B cell (primary cell): ENCODE measurements around the gene SORT1.

ENCODE experiments used
- EZH2 ChIP-seq: IDR thresholded peaks from 2 replicates; pipeline ENCODE4 v1.6.1; 2012; ENCODE audit warnings: borderline replicate concordance, low read depth, mild to moderate bottlenecking, moderate library complexity, low read length; ENCODE audit not compliant: insufficient read depth, poor library complexity, severe bottlenecking
- TF ChIP-seq, protein P1 (sequence below): fragments of 200-600 bp; IDR thresholded peaks from one replicate; pipeline ENCODE4 v1.8.0; 2022; ENCODE audit warnings: antibody characterized with exemption, mild to moderate bottlenecking

DNA sequence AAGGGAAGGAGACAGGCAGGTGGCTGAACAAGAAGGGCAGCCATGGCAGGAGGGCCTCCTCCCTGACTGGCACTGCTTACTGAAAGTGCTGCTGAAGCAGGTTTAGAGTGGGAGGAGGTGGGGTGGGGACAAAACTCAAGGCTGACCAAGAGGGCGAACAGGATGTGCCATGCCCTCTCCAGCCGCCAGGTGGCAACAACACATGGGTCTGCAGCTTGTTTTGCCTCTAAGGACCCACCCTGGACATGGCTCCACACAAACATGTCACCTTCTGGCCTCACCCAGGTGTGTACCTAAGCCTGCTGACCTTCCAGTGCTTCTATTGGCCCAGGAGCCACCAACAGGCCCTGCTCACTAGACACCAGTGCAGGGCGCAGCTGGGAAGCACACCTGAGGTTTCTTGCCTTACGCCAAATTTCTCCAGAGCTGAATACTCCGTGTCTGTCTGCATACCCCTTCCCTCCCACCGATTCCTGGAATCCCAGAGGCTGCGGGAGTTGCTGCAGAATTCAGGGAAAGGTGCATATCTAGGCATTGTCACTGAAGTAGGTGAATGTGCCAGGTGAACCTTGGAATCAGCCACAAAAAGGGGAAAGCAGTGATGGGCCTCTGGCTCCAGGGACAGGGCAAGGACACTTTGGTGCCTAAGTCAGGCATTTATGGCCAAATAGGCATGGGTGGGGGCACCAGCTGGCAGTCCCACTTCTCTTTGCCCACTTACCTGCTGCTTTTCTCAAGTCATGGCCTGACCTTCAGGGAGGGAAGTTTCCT lies 120.1 kb downstream of the SORT1 start:
- TF ChIP-seq, protein P1, sequence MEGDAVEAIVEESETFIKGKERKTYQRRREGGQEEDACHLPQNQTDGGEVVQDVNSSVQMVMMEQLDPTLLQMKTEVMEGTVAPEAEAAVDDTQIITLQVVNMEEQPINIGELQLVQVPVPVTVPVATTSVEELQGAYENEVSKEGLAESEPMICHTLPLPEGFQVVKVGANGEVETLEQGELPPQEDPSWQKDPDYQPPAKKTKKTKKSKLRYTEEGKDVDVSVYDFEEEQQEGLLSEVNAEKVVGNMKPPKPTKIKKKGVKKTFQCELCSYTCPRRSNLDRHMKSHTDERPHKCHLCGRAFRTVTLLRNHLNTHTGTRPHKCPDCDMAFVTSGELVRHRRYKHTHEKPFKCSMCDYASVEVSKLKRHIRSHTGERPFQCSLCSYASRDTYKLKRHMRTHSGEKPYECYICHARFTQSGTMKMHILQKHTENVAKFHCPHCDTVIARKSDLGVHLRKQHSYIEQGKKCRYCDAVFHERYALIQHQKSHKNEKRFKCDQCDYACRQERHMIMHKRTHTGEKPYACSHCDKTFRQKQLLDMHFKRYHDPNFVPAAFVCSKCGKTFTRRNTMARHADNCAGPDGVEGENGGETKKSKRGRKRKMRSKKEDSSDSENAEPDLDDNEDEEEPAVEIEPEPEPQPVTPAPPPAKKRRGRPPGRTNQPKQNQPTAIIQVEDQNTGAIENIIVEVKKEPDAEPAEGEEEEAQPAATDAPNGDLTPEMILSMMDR, result peak; percentile 87
- no peak for TF ChIP-seq EZH2
